SK-N-SH treated with all-trans-retinoic acid at 6 μM for 48 hours (cell line): ENCODE measurements around the gene REPS2.

Source experiments
- ARNTL ChIP-seq: fragments of 450-650 bp; formaldehyde crosslinking; IDR thresholded peaks from 2 replicates; pipeline ENCODE4 v1.5.0; 2020; ENCODE audit warnings: low read depth, mild to moderate bottlenecking, moderate library complexity, borderline replicate concordance
- CREB5 ChIP-seq: fragments of 250-450 bp; sonication (Bioruptor Pico); IDR thresholded peaks from 2 replicates; pipeline ENCODE4 v1.5.1; 2020; ENCODE audit warnings: low read depth, mild to moderate bottlenecking, moderate library complexity
- PATZ1 ChIP-seq: fragments of 250-450 bp; sonication (Bioruptor Pico); IDR thresholded peaks from 2 replicates; pipeline ENCODE4 v1.8.0; 2020; ENCODE audit warnings: mild to moderate bottlenecking, moderate library complexity, borderline replicate concordance
- RARB ChIP-seq: fragments of 250-450 bp; sonication (Bioruptor Pico); IDR thresholded peaks from 2 replicates; pipeline ENCODE4 v1.8.0; 2021; ENCODE audit warnings: mild to moderate bottlenecking, moderate library complexity
- TCF4 ChIP-seq: fragments of 250-450 bp; sonication (Bioruptor Pico); IDR thresholded peaks from 2 replicates; pipeline ENCODE4 v1.8.0; 2021; ENCODE audit warnings: mild to moderate bottlenecking, moderate library complexity, borderline replicate concordance
- ZC3H10 ChIP-seq: fragments of 250-450 bp; sonication (Bioruptor Pico); IDR thresholded peaks from 2 replicates; pipeline ENCODE4 v1.5.1; 2021; ENCODE audit warnings: mild to moderate bottlenecking, moderate library complexity
- ZFP3 ChIP-seq: fragments of 250-450 bp; sonication (Bioruptor Pico); IDR thresholded peaks from 2 replicates; pipeline ENCODE4 v1.5.0; 2020; ENCODE audit warnings: mild to moderate bottlenecking, moderate library complexity
- ZNF565 ChIP-seq: fragments of 450-650 bp; formaldehyde crosslinking; conservative IDR thresholded peaks from 2 replicates; pipeline ENCODE4 v1.5.0; 2020; ENCODE audit warnings: low read depth, mild to moderate bottlenecking, moderate library complexity

- TF ChIP-seq TCF4 (CRISPR knock-in tag) (no peak), PATZ1 (CRISPR knock-in tag) (no peak), ZNF565 (CRISPR knock-in tag) (no peak), RARB (CRISPR knock-in tag) (no peak), ZFP3 (no peak), ARNTL (no peak), ZC3H10 (CRISPR knock-in tag) (no peak), CREB5 (CRISPR knock-in tag) (no peak)
Observed at GRCh38 chrX:17053502-17053901, 107.0 kb downstream of the REPS2 start.
